Central memory CD8-positive, alpha-beta T cell (primary cell): Measurements from ENCODE around the gene GPBP1.
"Not testable (repeated sequence)": the region's sequence is repeated elsewhere in the genome, so short reads cannot be mapped to it uniquely, and the experiment has no call there.

Experiments
- ATAC-seq: fragments of 150-1000 bp; cut with Tn5 transposase; replicated peaks from 2 replicates; pipeline ENCODE4 v1.10.0; 2022; ENCODE audit warnings: mild to moderate bottlenecking, moderate FRiP score, moderate number of reproducible peaks; ENCODE audit not compliant: poor library complexity, severe bottlenecking; ENCODE audit errors: extremely low read depth
- DNase-seq, 2 donors: peaks; one replicate each; pipeline ENCODE4 v3.0.0; 2021; ENCODE audit warnings: low spot score in 2 of 2
- H3K27ac Mint-ChIP-seq: one replicate; pipeline ENCODE4 v1.8.0; 2022; ENCODE audit warnings: low read depth, mild to moderate bottlenecking, moderate library complexity, mixed read lengths
- H3K27me3 Mint-ChIP-seq: one replicate; pipeline ENCODE4 v1.8.0; 2022; ENCODE audit warnings: mixed read lengths
- H3K36me3 Mint-ChIP-seq: one replicate; pipeline ENCODE4 v1.8.0; 2022; ENCODE audit warnings: mild to moderate bottlenecking, moderate library complexity, mixed read lengths; ENCODE audit not compliant: insufficient read depth
- H3K4me1 Mint-ChIP-seq: one replicate; pipeline ENCODE4 v1.8.0; 2022; ENCODE audit warnings: mixed read lengths
- H3K4me3 Mint-ChIP-seq: one replicate; pipeline ENCODE4 v1.8.0; 2022; ENCODE audit warnings: mild to moderate bottlenecking, moderate library complexity, mixed read lengths
- H3K9me3 Mint-ChIP-seq: one replicate; pipeline ENCODE4 v1.8.0; 2022; ENCODE audit warnings: mixed read lengths

The GPBP1 gene

GRCh38 chr5:57181154-57181553 lies 7.3 kb downstream of the GPBP1 start:
- Mint-ChIP-seq H3K4me1 (peaks cover 71% of the 10 kb centered on the region), H3K9me3 (no peaks in the 10 kb centered on the region), H3K36me3 (peaks cover 42% of the 10 kb centered on the region), H3K27ac (peak overlapping the region; percentile 44), H3K27me3 (no peaks in the 10 kb centered on the region), H3K4me3 (peak overlapping the region; percentile 91)
- peak; percentile 80 for ATAC-seq
- DNase-seq: peak in 1 of 2 donors; percentile 21

- Mint-ChIP-seq H3K36me3 (peaks cover 26% of the 10 kb centered on the region), H3K27ac (no peak overlapping the region), H3K4me3 (peak overlapping the region; percentile 43), H3K9me3 (no peaks in the 10 kb centered on the region), H3K27me3 (no peaks in the 10 kb centered on the region), H3K4me1 (peaks cover 76% of the 10 kb centered on the region)
- no peak for DNase-seq
- ATAC-seq: no peak
These were observed 10.5 kb downstream of the GPBP1 start for GRCh38 chr5:57184322-57184721.

- Mint-ChIP-seq H3K27ac (no peak overlapping the region), H3K4me1 (peaks cover 76% of the 10 kb centered on the region), H3K27me3 (no peaks in the 10 kb centered on the region), H3K36me3 (peaks cover 23% of the 10 kb centered on the region), H3K4me3 (peak overlapping the region; percentile 43), H3K9me3 (no peaks in the 10 kb centered on the region)
- no peak for DNase-seq
- no peak for ATAC-seq
These were observed 11.5 kb downstream of the GPBP1 start for GRCh38 chr5:57185313-57185712.

GRCh38 chr5:57186194-57186593 lies 12.3 kb downstream of the GPBP1 start:
- H3K27ac Mint-ChIP-seq: no peak overlapping the region
- ATAC-seq: no peak
- H3K4me3 Mint-ChIP-seq: peak overlapping the region; percentile 45

GRCh38 chr5:57187977-57188376 lies 14.1 kb downstream of the GPBP1 start:
- Mint-ChIP-seq H3K4me3 (peak overlapping the region; percentile 2), H3K36me3 (peaks cover 33% of the 10 kb centered on the region), H3K4me1 (peaks cover 64% of the 10 kb centered on the region)
- H3K27me3 Mint-ChIP-seq, H3K9me3 Mint-ChIP-seq, DNase-seq, H3K27ac Mint-ChIP-seq: not testable (repeated sequence)
- peak; percentile 53 for ATAC-seq

More at GRCh38 chr5:57186194-57186593, 12.3 kb downstream of the GPBP1 start:
- Mint-ChIP-seq H3K4me1 (peaks cover 67% of the 10 kb centered on the region), H3K27me3 (no peaks in the 10 kb centered on the region), H3K36me3 (peaks cover 21% of the 10 kb centered on the region), H3K9me3 (no peaks in the 10 kb centered on the region)
- no peak for DNase-seq

GRCh38 chr5:57189515-57189914 lies 15.7 kb downstream of the GPBP1 start:
- H3K4me1 Mint-ChIP-seq: peaks cover 64% of the 10 kb centered on the region
- peaks cover 31% of the 10 kb centered on the region for H3K36me3 Mint-ChIP-seq
- H3K9me3 Mint-ChIP-seq: no peaks in the 10 kb centered on the region
- peak overlapping the region; percentile 1 for H3K4me3 Mint-ChIP-seq
- H3K27ac Mint-ChIP-seq: peak overlapping the region; percentile 36
- DNase-seq: no peak
- no peaks in the 10 kb centered on the region for H3K27me3 Mint-ChIP-seq
- ATAC-seq: no peak

GRCh38 chr5:57190593-57190992 lies 16.7 kb downstream of the GPBP1 start:
- no peak for DNase-seq
- Mint-ChIP-seq H3K27ac (no peak overlapping the region), H3K4me3 (no peak overlapping the region), H3K9me3 (no peaks in the 10 kb centered on the region), H3K4me1 (peaks cover 67% of the 10 kb centered on the region), H3K27me3 (no peaks in the 10 kb centered on the region), H3K36me3 (peaks cover 33% of the 10 kb centered on the region)
- no peak for ATAC-seq

GRCh38 chr5:57191163-57191562 lies 17.3 kb downstream of the GPBP1 start:
- DNase-seq (no peak), ATAC-seq (no peak)
- Mint-ChIP-seq H3K27me3 (no peaks in the 10 kb centered on the region), H3K36me3 (peaks cover 33% of the 10 kb centered on the region), H3K9me3 (no peaks in the 10 kb centered on the region), H3K4me1 (peaks cover 62% of the 10 kb centered on the region), H3K27ac (no peak overlapping the region), H3K4me3 (no peak overlapping the region)

GRCh38 chr5:57191986-57192385 lies 18.1 kb downstream of the GPBP1 start:
- Mint-ChIP-seq H3K4me3 (no peak overlapping the region), H3K27me3 (no peaks in the 10 kb centered on the region), H3K27ac (peak overlapping the region; percentile 85), H3K9me3 (no peaks in the 10 kb centered on the region), H3K36me3 (peaks cover 34% of the 10 kb centered on the region), H3K4me1 (peaks cover 55% of the 10 kb centered on the region)
- ATAC-seq (no peak), DNase-seq (no peak)

GRCh38 chr5:57192832-57193231 lies 19.0 kb downstream of the GPBP1 start:
- not testable (repeated sequence) for DNase-seq, H3K27me3 Mint-ChIP-seq, H3K9me3 Mint-ChIP-seq, ATAC-seq
- Mint-ChIP-seq H3K36me3 (peaks cover 37% of the 10 kb centered on the region), H3K4me3 (peak overlapping the region; percentile 48), H3K27ac (peak overlapping the region; percentile 85), H3K4me1 (peaks cover 52% of the 10 kb centered on the region)

GRCh38 chr5:57193757-57194413 lies 20.0 kb downstream of the GPBP1 start:
- Mint-ChIP-seq H3K36me3 (peaks cover 36% of the 10 kb centered on the region), H3K4me1 (peaks cover 49% of the 10 kb centered on the region), H3K27me3 (no peaks in the 10 kb centered on the region), H3K27ac (peak overlapping the region; percentile 85), H3K4me3 (peak overlapping the region; percentile 48), H3K9me3 (no peaks in the 10 kb centered on the region)
- no peak for DNase-seq
- peak; percentile 81 for ATAC-seq

- ATAC-seq: no peak
- no peak overlapping the region for H3K4me3 Mint-ChIP-seq
- H3K9me3 Mint-ChIP-seq: no peaks in the 10 kb centered on the region
- no peak overlapping the region for H3K27ac Mint-ChIP-seq
- DNase-seq: no peak
- peaks cover 49% of the 10 kb centered on the region for H3K4me1 Mint-ChIP-seq
- H3K27me3 Mint-ChIP-seq: no peaks in the 10 kb centered on the region
- H3K36me3 Mint-ChIP-seq: peaks cover 36% of the 10 kb centered on the region
These were observed 20.8 kb downstream of the GPBP1 start for GRCh38 chr5:57194653-57195052.

- H3K9me3 Mint-ChIP-seq: no peaks in the 10 kb centered on the region
- H3K27me3 Mint-ChIP-seq: no peaks in the 10 kb centered on the region
- no peak overlapping the region for H3K27ac Mint-ChIP-seq
- no peak overlapping the region for H3K4me3 Mint-ChIP-seq
- ATAC-seq: no peak
- peaks cover 47% of the 10 kb centered on the region for H3K4me1 Mint-ChIP-seq
- H3K36me3 Mint-ChIP-seq: peaks cover 37% of the 10 kb centered on the region
- DNase-seq: no peak
These were observed 21.2 kb downstream of the GPBP1 start for GRCh38 chr5:57195060-57195459.
